AG04449 (cell line): ENCODE data around the gene HSCB.
"Not testable (repeated sequence)": the region's sequence is repeated elsewhere in the genome, so short reads cannot be mapped to it uniquely, and the experiment has no call there.

ENCODE experiments used
- CTCF ChIA-PET: fragments of 350-600 bp; formaldehyde crosslinking; extraction: SDS; loops from one replicate; lab custom pipeline; 2021; ENCODE audit warnings: antibody characterized with exemption; lab: Yijun Ruan, JAX
- POLR2A ChIA-PET: fragments of 400-600, 350-600 bp; formaldehyde crosslinking; extraction: SDS; loops from one replicate; lab custom pipeline; 2020; ENCODE audit warnings: antibody characterized with exemption, inconsistent platforms; lab: Yijun Ruan, JAX
- DNase-seq: peaks from one replicate; pipeline ENCODE4 v3.0.0-alpha.2; 2010; ENCODE audit warnings: low read depth, low spot score
- H3K4me3 ChIP-seq: 2 replicates; pipeline ENCODE4 v1.5.1; 2011; ENCODE audit warnings: low read depth, mild to moderate bottlenecking, control low read depth, low read length
- TF ChIP-seq, protein P1 (sequence below): IDR thresholded peaks from one replicate; pipeline ENCODE4 v1.5.1; 2011; ENCODE audit warnings: mild to moderate bottlenecking, moderate library complexity, low read length, control low read depth, inconsistent platforms; ENCODE audit not compliant: insufficient read depth; ENCODE audit errors: missing control alignments

The HSCB gene, protein sequence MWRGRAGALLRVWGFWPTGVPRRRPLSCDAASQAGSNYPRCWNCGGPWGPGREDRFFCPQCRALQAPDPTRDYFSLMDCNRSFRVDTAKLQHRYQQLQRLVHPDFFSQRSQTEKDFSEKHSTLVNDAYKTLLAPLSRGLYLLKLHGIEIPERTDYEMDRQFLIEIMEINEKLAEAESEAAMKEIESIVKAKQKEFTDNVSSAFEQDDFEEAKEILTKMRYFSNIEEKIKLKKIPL

DNA sequence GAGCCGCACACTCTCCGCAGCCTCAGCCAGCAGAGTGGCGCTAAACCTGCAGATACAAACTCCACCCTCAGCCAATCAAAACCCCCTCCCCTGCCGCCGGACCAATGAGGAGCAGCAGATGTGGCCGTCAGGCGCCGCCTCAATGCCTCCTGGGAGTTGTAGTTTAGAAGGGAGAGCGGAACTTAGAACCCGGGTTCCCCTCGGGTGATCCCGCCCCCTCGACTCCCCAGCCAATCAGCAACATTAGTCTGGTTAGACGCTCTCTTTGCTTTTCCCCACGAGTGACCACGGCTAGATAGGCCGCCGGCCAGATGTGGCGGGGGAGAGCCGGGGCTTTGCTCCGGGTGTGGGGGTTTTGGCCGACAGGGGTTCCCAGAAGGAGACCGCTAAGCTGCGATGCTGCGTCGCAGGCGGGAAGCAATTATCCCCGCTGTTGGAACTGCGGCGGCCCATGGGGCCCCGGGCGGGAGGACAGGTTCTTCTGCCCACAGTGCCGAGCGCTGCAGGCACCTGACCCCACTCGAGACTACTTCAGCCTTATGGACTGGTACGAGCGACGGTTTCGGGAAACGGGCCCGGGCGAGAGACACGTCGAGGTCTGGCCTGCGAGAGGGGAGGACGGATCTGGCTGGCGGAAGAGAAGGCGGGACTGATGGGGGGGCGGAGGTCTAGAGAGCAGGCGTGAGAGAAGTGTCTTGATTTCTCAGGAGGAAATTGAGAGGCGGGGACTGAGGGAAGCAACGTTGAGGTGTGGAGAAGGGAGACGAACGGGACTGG is at the start of gene HSCB, which contains the start of gene CHEK2:
Gene HSCB (plus strand): TSS at position 255 of the 777 bp plus-strand sequence. CDS start 57 bp downstream, at position 312.
Gene CHEK2 (minus strand): TSS at position 36 of the 777 bp plus-strand sequence. CDS start 7,099 bp downstream, outside the sequence.
- H3K4me3 ChIP-seq = peak within 1 kb of the TSS; percentile 93
- DNase-seq = peak; percentile 87
- ChIA-PET CTCF (interaction anchor here (1.0 to 1.3 kb wide), 4 partner anchors 11 to 504 kb away, joined by 3 read pairs; no protein-coding TSS in a partner anchor), POLR2A (no interaction called here)
- TF ChIP-seq, protein P1, sequence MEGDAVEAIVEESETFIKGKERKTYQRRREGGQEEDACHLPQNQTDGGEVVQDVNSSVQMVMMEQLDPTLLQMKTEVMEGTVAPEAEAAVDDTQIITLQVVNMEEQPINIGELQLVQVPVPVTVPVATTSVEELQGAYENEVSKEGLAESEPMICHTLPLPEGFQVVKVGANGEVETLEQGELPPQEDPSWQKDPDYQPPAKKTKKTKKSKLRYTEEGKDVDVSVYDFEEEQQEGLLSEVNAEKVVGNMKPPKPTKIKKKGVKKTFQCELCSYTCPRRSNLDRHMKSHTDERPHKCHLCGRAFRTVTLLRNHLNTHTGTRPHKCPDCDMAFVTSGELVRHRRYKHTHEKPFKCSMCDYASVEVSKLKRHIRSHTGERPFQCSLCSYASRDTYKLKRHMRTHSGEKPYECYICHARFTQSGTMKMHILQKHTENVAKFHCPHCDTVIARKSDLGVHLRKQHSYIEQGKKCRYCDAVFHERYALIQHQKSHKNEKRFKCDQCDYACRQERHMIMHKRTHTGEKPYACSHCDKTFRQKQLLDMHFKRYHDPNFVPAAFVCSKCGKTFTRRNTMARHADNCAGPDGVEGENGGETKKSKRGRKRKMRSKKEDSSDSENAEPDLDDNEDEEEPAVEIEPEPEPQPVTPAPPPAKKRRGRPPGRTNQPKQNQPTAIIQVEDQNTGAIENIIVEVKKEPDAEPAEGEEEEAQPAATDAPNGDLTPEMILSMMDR = peak; percentile 13

DNA sequence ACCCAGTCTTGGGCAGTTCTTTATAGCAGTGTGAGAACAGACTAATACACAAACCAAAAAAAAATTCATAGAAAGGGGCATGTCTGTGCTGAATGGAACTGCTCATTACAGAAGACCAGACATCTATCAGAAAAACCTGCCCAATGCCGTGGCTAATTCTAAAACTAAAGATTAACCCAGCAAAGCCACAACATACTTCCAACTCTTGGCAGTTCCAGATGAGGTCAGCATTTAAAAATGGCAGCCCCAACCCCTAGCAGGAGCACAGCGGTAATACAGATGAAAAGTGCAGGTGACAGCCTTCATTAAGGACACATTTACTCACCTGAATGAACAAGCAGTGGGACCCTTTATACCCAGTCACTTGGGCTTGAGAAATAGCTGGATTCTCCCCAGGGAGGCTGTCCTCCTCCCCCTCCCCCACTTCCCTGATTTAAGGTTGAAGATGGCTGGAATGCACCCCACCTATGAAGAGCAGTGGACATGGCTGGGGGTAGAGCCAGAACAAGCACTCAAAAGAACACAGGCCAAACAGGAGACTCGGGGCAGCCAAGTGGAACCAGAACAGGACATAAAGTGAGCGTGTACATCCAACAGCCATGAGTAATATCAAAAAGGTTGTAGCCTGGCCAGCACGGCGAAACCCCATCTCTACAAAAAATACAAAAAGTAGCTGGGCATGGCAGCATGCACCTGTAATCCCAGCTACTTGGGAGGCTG is 48.6 kb upstream of the HSCB start:
- H3K4me3 ChIP-seq, CTCF ChIA-PET, DNase-seq, POLR2A ChIA-PET: not testable (repeated sequence)

DNA sequence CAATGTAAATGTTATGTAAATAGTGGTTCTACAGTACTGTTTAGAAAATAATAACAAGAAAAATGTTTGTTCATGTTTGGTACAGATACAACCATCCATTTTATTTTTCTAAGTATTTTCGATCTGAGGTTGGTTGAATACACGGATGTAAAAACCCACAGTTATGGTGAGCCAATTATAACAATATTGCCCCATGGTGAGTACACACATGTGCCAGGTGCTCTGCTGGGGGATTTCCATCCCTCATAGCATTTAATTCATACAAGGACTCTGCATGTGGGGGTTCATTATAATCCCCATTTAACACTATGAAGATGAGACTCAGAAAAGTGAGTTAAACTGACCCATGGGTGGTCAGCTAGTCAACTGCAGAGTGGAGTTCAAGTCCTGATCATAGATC is 38.9 kb upstream of the HSCB start:
- TF ChIP-seq, protein P1 = no peak
- no peak overlapping the region for H3K4me3 ChIP-seq
- POLR2A ChIA-PET = no interaction called here
- no peak for DNase-seq
- CTCF ChIA-PET = no interaction called here

DNA sequence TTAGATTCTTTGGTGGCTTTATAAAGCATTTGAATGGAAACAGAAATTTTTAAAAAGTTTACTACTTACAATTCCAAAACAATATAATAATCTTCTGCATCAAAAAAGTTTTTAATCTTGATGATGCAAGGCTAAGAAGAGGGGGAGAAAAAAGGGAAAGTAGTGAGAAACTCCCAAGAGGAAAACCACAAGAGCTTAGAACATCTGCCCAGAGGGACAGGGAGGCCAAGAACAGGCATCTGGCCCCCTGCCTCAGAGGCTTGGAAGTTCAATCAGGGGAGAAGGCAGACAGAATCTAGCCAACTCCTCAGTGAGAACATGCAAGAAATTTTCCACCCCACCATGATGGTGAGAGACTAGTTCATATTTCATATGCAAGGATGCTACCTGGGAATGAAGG is 38.4 kb upstream of the HSCB start:
- DNase-seq = no peak
- TF ChIP-seq, protein P1 = no peak
- POLR2A ChIA-PET = no interaction called here
- CTCF ChIA-PET = no interaction called here
- H3K4me3 ChIP-seq = no peak overlapping the region

DNA sequence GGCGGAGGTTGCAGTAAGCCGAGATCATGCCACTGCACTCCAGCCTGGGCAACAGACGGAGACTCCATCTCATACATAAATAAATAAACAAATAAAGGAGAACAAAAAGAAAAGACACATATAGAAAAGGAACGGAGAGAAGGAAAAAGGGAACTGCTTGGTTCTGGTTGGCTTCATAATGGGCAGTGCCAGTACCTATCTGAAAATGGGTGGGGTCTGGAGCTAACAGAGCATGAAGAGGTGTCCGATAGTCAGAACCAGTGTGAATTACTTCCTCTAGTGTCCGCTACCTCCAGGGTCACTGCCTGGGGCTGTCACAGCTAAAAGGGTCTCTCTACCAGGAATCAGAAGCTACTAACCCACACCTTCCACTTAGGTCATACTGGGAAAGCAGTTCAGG is 35.0 kb upstream of the HSCB start:
- TF ChIP-seq, protein P1 = no peak
- CTCF ChIA-PET = no interaction called here
- POLR2A ChIA-PET = no interaction called here

DNA sequence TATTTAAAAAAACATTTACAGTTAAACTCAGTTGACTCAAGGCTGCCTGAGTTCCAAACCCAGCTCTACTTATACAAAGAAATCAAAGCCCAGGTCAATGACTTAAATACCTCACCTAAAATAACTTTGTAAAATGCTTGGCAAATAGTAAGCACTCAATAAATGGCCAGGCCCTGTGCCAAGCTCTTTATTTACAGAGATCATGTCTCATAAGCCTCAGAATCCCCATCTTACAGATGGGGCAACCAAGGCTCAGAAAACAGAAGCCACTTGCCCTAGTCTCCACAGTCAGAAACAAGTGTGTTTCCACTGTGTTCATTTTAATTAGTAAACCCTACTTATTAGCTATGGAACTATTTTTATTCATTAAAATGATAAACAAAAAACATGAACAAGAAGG is 31.7 kb upstream of the HSCB start:
- TF ChIP-seq, protein P1 = no peak
- no peak for DNase-seq
- CTCF ChIA-PET = interaction anchor here (1.2 to 2.0 kb wide), 2 partner anchors 10 to 13 kb away, joined by 3 to 7 read pairs; no protein-coding TSS in a partner anchor
- POLR2A ChIA-PET = interaction anchor here (0.8 to 2.1 kb wide), 3 partner anchors 12 to 63 kb away, joined by 3 to 11 read pairs (median 9); partner anchors contain the start of genes CCDC117 and TTC28
- H3K4me3 ChIP-seq = no peak overlapping the region

More for the DNA sequence above, 35.0 kb upstream of the HSCB start:
- no peak overlapping the region for H3K4me3 ChIP-seq
- DNase-seq = no peak
